Astrocyte (in vitro differentiated cells and primary cell): Measurements from ENCODE around the gene CBLIF. TPM values are rescaled to one million over a fixed set of nuclear protein-coding genes. Genes with fewer than 3 reads are reported as not detected.

Experiments used
- total RNA-seq: library from RNA; stranded (reverse); gene quantifications from 2 replicates; pipeline ENCODE4 v1.2.1, GENCODE V29; 2021

Gene CBLIF
- total RNA-seq, 1 donor from 2014 or later, result not detected

Other genes starting within 250 kb of the CBLIF start
- 48.6 and 52.0 TPM in 2 replicates for gene OSBP, start 229.7 kb downstream of the CBLIF start, total RNA-seq
- gene PATL1, start 176.5 kb downstream of the CBLIF start, total RNA-seq, result 37.3 and 38.1 TPM in 2 replicates
- not detected in 2 replicates for gene OR10V1, start 131.7 kb downstream of the CBLIF start, total RNA-seq
- gene STX3, start 90.1 kb downstream of the CBLIF start, total RNA-seq, result 43.1 and 61.2 TPM in 2 replicates
- gene MRPL16, start 34.7 kb downstream of the CBLIF start, total RNA-seq, result 29.7 and 30.9 TPM in 2 replicates
- 0.45 TPM in 1 of 2 replicates, not detected in the other for gene TCN1, start 21.0 kb upstream of the CBLIF start, total RNA-seq
- gene OOSP3, start 33.3 kb upstream of the CBLIF start, total RNA-seq, result not detected in 2 replicates
- gene OOSP1, start 92.9 kb upstream of the CBLIF start, total RNA-seq, result not detected in 2 replicates
- not detected in 2 replicates for gene OOSP4A, start 118.5 kb upstream of the CBLIF start, total RNA-seq
- gene OOSP4B, start 171.7 kb upstream of the CBLIF start, total RNA-seq, result not detected in 2 replicates
- gene OOSP2, start 194.9 kb upstream of the CBLIF start, total RNA-seq, result not detected in 2 replicates
- gene MS4A3, start 211.2 kb upstream of the CBLIF start, total RNA-seq, result not detected in 2 replicates
- gene MS4A2, start 243.2 kb upstream of the CBLIF start, total RNA-seq, result not detected in 2 replicates